GM21447 (cell line): Measurements from ENCODE around the gene SDK2.
"Not testable (repeated sequence)": the region's sequence is repeated elsewhere in the genome, so short reads cannot be mapped to it uniquely, and the experiment has no call there.

Experiments
- ATAC-seq: cut with Tn5 transposase; IDR thresholded peaks from one replicate; pipeline ENCODE4 v1.9.1; 2021; ENCODE audit not compliant: unreplicated experiment

SDK2 gene

DNA sequence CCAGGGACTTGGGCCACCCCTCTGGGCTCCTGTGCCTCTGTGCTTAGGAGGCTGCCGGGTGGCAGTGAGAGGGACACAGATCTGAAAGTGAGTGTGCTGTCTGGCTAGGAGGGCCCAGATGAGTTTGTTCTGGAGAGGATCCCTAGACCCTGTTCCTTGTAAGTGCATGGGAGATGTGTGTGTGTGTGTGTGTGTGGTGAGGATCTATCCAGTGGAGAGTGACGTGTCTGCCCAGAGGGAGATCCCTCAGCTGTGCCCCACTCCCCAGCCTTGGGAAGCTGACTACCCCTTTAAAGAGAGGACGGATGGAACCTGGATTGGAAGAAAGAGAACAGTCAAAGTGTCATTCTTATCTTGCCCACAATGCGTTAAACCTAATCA, 306.9 kb downstream of the SDK2 start:
- no peak for ATAC-seq

DNA sequence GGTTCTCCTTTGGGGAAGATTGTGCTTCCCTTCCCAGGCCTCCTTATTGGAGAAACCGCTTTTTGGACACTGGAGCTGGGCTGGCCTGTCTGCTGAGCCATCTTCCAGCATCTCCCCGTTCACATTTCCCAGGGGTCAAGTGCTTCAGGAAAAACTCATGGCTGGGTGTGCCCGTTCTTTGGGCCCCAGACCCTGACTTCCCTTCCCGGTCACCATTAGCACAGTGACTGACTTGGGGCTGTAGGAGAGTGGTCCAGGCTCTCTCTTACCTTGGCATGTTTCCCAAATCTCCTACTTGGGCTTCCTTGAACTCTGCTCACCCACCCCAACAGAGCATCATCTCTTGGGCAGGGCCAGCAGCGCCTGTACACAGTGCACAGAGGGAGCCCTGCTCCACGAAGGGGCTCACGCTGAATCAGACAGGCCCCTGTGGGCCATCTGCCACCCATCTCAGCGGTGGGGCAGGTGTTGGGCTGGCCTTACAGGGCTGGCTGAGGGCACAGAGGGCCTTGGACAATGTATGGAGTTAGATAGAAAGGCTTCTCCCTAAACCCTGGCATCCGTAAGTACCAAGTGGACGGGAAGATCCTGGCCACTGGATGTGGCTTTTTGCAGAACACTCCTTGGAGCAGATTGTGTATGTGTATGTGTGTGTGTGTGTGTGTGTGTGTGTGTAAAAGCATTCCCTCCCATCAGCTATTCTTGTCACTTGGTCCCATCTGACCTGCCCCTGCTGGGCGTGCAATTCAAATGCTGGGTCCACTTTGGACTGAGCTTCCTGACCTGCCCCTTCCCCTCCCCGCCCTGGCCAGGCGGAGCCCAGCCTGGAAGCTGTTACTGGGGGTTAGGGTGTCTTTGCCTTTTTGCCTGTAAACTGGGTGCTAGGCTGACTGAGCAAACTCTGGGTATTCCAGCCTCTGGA, 307.6 kb downstream of the SDK2 start:
- ATAC-seq, result no peak

DNA sequence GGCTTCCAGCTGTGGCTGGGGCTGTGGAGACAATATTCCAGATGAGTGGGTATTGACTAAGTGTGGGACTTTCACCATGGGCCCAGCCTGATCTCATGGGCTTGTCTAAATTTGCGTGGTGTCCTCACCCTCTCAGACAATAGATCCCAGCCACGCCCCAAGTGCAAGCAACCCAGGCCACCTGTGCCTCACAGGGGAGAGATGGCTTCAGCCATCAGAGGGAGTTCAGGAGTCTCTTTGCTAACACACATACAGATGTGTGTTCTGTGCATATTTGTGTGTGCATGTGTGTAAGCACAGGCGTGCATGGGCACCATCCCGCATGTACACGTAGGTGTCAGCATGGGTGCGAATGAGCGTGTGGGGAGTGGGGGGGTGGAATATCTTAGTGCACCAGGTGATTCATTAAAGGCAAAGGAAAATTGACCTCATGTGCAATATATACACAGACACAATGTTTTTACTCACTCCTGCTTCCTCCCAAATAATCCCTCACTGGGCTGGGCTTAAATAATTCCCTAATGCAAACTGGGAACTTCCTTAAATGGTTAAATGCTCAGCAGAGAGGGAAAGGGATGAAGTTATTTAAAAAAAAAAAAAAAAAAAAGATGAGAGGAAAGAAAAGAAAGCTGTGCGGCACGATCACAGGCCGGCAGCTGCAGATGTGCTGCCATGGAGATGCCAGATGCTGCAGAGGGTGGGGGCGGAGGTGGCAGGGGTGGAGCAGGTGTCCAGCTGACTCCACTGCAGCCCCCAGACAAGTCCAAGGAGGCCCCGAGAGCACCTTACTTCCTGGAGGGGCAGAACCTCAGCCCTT, 308.4 kb downstream of the SDK2 start:
- ATAC-seq, result no peak

GRCh38 chr17:73334771-73335513, 309.3 kb downstream of the SDK2 start:
- ATAC-seq, result no peak

DNA sequence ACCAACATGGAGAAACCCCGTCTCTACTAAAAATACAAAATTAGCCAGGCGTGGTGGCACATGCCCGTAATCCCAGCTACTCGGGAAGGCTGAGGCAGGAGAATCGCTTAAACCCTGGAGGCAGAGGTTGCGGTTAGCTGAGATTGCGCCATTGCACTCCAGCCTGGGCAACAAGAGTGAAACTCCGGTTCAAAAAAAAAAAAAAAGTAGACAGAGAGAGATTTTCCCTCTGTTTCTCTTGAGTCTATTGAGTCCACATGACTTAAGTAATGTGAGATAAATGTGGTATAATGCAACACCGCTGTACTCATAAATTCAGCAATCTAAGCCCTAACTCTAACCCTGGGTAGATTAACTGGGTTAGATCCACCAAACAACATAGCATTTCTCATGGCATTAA, 310.8 kb downstream of the SDK2 start:
- ATAC-seq, result not testable (repeated sequence)

GRCh38 chr17:73331060-73331459, 313.2 kb downstream of the SDK2 start:
- ATAC-seq, result no peak

- ATAC-seq, result no peak
Observed at GRCh38 chr17:73327676-73328075, 316.6 kb downstream of the SDK2 start.

GRCh38 chr17:73325527-73325842, 318.8 kb downstream of the SDK2 start:
- ATAC-seq, result no peak

- ATAC-seq, result no peak
Observed at GRCh38 chr17:73324711-73325526, 319.3 kb downstream of the SDK2 start.

GRCh38 chr17:73324160-73324475, 320.1 kb downstream of the SDK2 start:
- ATAC-seq, result no peak

GRCh38 chr17:73323409-73324159, 320.7 kb downstream of the SDK2 start:
- no peak for ATAC-seq

GRCh38 chr17:73320601-73321264, 323.5 kb downstream of the SDK2 start:
- no peak for ATAC-seq

GRCh38 chr17:73319766-73320165, 324.5 kb downstream of the SDK2 start:
- no peak for ATAC-seq

GRCh38 chr17:73318836-73319235, 325.4 kb downstream of the SDK2 start:
- ATAC-seq, result no peak

DNA sequence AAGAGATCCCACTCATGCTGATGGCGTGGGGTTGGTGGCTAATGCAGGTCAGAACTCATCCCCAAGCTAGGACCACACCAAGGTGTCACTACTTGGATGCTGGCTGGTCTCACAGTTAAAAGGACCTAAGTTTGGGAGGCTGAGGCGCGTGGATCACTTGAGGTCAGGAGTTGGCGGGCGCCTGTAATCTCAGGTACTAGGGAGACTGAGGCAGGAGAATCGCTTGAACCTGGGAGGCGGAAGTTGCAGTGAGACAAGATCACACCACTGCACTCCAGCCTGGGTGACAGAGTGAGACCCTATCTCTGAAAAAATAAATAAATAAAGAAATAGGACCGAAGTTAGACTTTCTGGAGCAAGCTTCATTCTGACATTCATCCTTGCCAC, 325.8 kb downstream of the SDK2 start:
- ATAC-seq, result no peak

- no peak for ATAC-seq
Observed at GRCh38 chr17:73317513-73318426, 326.5 kb downstream of the SDK2 start.

GRCh38 chr17:73316919-73317505, 327.2 kb downstream of the SDK2 start:
- ATAC-seq, result peak; percentile 74

GRCh38 chr17:73315471-73315870, 328.8 kb downstream of the SDK2 start:
- no peak for ATAC-seq
